HG03045 (cell line): ENCODE data around the gene CAMK1.
A peak's percentile ranks its signal among the peaks of the same experiment; 100 is the strongest.

ENCODE experiments used
- ATAC-seq: cut with Tn5 transposase; IDR thresholded peaks from one replicate; pipeline ENCODE4 v1.9.1; 2021; ENCODE audit warnings: mild to moderate bottlenecking, moderate library complexity; ENCODE audit not compliant: unreplicated experiment

The CAMK1 gene

DNA sequence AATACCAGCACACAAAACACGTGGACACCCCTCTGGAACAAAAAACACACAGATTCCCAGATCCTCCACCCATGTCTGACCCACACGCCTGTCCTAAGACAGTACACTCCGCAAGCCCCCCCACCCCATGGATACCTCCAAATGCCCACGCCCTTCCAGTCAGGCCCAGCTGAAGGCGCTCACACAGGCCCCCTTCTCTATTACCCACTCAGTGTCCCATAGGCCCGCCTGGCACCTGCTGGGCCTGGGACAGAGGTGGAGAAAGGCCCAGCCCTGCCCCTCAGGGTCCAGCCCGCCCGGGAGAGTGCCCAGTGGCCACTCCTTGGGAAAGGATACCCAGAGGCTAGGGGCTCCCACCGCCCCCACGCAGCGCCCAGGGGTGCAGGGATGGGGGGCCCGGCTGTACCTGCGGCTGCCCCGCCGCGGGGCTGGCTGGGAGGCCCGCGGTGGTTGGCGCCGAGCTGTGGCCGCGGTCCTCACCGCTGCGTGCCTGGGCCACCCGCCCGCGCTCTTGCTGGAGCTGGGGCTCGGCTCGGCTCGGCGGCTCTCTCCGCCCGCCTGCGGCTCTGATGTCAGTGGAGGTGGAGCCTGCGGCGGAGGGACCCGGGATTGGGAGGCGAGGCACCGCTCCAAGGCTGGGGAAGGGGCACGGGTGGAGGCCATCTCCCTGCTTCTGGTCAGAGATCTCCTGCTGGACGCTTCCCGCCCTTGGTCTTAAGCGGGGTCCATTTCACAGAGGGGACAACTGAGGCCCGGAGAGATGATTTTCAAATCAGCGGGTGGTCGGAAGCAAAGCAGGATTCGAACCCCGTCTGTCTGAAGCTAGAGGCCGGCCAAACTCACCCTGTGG, at the start of gene CAMK1:
CAMK1 (minus strand) TSS at position 522 of the 850 bp plus-strand sequence. CDS start 2,198 bp downstream, outside the sequence.
- peak; percentile 80 for ATAC-seq

DNA sequence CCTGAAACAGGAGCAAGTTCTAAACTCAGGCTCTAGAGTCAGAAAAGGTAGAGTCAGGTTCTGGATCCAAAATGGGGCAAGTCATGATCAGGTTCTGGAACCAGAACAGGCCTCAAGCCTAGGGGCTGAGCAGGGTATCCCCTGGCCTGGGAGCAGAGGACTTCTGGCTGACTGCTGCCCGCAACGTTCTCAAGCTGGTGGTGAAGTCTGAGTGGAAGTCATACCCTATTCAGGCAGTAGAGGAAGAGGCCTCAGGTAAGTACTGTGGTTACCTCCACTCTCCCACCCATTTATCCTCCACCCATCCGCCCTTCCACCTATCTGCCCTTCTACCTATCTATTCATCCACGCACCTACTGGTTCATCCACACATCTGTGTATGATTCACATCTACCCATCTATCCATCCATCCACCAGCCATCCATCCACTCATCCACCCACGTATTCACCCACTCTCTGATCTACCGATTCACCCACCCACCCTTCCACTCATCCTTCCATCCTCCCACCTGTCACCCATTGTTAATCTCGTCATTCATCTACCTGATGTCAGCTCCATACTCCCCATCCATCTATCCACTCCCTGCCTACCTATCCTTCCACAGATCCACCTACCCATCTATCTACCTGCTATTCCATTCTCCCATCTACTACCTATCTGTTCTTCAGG, 49.1 kb upstream of the CAMK1 start:
- ATAC-seq, result no peak

DNA sequence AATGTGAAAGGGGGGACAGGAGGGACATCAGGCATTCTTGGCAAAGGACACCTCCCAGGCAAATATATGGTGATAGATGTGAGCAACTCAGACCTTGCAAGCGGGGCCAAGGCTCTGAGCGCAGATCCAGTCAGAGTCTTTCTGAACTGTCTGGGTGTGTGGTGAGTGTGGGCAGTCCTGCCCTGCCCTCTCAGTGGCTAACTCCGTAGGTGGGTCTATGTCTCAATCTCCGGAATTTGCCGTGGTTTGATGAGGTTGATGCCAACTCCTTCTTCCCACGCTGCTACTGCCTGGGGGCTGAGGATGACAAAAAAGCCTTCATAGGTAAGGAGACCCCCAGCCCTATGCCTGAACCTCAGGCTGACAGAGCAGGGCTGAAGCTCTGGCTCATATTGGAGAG, 47.7 kb upstream of the CAMK1 start:
- ATAC-seq, result no peak

DNA sequence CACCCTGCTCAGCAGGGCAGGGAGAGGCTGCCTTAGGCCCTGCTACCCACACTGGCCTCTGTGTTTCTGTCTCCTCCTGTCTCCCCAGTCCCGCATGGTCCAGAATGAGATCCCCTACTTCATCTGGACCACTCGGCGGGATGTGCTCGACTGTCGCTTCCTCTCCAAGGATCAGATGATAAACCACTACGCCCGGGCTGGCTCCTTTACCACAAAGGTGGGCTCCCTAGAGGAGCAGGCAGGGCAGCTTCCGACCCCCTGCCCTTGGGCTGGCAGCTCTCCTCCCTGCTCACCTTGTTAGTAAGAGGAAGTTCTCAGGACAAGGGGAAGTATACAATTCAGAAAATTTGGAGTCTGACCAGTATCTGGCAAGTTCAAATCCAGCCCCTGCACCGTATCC, 46.2 kb upstream of the CAMK1 start:
- ATAC-seq, result no peak

DNA sequence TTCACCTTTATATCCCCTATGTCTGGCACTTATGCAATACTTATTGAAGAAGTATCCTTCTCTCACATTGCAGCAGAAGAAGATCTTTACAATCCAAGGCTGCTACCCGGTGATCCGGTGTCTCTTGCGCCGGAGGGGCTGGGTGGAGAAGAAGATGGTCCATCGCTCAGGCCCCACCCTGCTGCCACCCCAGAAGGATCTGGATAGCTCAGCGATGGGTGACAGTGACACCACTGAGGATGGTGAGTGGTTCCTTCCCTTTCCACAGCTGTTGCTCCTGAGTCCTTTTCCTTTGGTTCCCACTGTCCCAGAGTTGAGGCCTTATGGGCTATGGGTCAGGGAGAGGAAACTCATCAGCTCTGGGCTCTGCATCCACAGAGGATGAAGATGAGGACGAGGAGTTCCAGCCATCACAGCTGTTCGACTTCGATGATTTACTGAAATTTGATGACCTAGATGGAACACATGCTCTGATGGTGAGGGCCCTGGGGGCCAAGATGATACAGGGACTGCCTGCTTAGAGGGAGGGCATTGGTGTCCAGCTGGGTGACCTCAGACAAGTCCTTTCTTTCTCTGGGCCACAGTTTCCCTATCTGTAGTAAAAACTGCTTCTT, 43.2 kb upstream of the CAMK1 start:
- ATAC-seq, result no peak

DNA sequence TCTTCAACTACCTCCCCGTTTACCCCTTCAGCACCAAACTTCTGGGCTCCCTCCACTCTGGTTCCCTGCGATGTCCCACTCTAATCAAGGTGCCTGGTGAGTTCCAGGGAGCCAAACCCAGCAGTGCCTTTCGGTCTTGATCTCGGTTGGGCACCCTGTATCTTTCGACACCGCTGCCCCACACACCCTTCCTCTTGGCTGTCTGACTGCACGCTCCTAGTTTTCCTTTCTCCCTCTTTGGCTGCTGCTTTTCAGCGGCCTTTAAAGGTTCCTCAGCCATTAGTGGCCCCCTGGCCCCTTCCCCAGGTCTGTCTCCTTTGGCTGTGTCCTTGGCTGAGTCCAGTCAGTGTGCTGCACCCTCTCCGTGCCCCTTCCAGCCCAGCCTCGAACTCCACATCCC, 41.1 kb upstream of the CAMK1 start:
- ATAC-seq, result no peak

DNA sequence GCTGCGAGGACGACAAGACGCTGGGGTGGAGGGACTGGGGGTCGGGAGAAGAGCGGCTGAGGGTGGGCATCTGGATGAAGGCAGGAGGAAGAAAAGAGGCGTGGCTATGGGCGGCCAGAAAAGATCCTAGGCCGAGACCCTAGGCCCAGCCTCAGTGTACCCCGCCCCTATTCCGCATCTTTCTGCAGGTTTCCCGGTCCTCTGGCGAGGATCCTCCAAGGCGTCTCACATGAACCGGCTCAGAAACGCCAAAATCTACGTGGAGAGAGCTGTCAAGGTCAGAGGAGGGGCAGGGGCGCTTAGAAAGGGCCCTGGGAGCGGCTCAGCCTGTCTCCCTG, 40.7 kb upstream of the CAMK1 start:
- peak; percentile 4 for ATAC-seq

DNA sequence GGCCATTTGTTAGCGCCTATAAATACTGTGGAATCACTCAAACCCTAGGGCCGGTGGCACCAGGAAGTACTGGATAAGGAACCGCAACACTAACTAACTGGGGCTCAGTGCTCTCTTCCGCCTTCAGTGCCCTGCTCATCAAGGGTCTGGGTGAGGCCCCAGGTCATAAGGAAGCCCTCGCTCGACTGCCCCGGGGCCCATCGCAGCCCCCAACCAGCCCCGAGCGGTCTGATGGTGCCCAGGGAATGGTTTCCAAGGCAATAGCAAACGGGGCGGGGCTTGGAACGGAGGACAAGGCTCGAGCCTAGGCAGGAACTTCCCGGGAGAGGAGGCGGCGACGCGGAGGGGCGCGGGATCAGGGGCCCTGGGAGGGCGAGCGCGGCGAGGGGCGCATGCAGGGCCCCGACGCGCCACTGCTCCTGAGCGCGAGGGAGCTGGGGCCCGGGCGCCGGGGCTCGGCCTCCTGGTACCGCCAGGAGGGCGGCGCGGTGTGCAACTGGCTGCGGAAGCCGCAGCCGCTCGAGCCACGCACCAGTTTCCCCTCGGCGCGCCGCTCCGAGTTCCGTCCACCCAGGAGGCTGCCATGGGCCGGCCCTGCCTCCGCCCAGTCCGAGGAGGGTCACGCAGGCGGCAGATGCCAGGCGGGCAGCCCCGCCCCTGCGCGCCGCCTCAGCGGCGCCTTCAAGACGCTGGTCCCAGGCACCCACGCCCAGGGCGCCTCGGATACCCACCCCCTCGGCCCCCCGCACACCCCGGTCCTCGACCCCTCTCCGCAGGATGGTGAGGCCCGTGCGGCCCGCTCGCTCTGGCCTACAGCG, 40.1 kb upstream of the CAMK1 start, which contains the start of gene TTLL3:
TTLL3 (plus strand) TSS at position 648 of the 818 bp plus-strand sequence. CDS start 400 bp downstream, outside the sequence.
- ATAC-seq, result peak; percentile 41

DNA sequence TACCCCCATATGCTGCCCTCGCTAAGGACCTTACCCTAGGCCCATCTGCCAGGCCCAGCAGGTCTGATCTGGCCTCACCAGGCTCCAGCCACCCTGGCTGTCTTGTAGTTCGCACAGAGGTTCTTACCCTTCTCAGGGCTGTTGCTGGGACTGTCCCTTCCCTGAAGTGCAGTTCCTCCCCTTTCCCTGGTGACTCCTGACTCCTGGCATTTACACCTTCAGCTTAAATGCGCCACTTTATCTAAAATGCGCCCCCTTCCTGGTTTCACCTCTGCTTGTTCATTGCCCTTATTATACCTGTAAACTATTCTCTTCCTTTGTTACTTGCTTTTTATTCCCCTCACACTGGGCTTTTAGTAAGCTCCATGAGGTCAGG, 39.5 kb upstream of the CAMK1 start:
- ATAC-seq, result no peak

DNA sequence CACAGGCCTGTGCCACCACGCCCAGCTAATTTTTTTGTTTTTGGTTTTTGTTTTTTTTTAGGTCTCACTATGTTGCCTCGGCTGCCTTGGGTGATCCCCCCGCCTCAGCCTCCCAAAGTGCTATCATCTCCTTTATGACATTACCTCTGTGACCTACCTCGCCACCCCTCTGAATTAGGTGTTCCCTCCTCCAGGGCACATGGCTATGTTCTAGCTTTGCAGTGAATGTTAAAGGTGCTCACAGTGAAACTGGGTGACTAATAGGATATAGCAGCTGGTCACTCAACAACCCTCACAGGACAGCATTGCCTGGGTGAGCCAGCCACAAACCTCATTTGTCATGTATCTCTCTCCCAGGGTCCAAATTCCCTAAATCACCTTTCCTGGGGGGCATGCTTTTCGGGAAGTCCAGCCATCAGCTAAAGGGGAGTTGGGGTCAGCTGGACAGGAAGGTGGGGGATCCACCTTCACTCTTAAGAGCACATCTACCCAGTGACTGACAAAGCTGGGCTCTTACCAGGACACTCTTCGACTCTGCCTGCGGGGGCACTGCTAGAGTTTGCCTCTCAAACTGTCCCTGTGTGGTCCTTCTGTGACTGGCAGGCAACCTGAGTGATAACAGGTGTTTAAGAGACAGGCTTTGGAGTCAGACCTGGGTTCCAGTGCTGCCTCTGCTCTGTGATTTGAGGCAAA, 38.7 kb upstream of the CAMK1 start:
- no peak for ATAC-seq

DNA sequence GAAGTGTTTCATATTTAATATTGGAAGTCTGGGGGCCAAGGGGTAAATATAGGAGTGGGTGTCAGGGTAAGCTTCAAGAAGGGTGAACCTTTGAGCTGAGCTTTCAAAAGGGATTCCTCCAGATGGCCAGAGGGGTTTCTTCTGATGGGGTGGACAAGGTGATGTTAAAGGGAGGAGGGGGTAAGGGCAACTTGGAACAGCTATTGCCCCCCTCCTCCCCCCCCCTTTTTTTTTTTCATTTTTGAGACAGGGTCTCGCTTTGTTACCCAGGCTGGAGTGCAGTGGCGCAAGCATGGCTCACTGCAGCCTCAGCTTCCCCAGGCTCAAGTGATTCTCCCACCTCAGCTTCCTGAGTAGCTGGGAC, 38.2 kb upstream of the CAMK1 start:
- no peak for ATAC-seq

DNA sequence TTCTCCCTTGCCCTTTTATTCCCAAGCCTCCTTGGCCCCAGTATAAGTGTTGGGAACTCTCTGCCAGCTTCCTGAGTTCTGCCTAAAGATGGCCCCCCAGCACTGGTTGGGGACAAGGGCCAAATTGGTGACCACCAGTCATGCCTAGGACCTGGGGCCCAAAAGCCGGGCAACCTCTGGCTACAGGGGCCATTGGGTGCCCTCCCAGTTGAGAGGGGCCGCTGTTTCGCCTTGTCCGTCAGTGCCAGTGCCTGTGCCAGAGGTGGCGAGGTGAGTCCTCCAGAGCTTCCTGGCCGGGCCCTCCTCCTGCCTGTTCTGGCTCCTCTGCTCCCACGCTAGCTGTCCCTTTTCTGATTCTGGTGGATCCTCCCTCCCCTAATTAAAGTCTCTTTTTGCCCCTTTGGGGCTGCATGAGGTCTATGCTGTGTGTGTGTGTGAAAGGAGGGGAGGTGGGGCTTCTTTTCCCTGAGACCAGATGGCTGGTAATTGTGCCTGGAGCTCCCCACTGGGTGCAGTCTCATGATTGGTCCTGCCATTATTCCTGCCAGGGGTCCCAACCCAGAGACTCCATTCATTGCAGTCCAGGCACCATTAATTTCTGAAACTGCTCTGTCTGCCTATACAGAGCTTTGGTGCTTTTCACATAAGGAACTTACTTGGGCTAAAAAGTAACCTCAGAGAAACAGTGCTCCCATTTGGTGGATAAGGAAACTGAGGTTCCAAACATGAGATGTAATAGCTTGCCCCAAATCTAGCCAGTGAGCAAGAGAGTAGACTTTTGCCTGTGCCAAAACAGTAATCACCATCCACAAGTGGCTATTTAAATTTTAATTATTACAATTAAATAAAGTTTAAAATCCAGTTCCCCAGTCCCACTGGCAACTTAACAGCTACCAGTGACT, 37.2 kb upstream of the CAMK1 start:
- ATAC-seq, result no peak

DNA sequence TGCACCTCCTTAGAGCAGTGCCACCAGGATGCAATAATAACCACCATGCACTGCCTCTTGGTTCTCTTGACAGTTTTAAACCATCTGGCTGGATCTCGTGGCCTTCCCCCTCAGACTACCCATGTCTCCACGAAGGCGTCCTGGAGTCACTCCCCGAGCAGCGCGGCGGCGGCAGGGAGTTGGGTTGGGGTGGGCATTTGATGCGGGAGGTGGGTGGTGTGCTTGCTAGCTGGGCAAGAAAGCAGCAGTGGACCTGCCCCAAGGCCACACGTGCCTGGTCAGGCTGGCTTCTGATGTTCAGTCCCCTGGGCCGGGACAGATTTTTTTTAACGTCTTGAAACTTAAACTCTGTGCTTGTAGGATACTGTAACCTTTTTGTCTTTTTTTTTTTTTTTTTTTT, 36.4 kb upstream of the CAMK1 start:
- ATAC-seq, result no peak

DNA sequence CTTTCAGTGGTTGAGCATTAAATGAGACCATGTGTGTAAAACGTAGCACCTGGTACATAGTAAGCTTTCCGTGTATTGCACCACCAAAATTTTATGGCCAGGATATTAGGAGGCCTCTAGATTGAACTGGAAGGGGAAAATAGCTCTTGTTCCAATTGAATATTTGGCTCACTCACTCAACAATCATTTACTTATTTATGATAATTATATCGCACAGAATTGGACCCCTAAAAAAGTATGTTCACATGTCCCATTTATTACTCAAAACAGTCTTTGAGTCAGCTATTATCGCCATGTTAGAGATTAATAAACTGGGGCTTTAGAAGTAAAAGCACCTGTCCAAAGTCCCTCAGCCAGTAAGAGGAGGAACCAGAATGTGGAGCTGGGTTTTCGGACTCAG, 35.2 kb upstream of the CAMK1 start:
- ATAC-seq, result no peak

DNA sequence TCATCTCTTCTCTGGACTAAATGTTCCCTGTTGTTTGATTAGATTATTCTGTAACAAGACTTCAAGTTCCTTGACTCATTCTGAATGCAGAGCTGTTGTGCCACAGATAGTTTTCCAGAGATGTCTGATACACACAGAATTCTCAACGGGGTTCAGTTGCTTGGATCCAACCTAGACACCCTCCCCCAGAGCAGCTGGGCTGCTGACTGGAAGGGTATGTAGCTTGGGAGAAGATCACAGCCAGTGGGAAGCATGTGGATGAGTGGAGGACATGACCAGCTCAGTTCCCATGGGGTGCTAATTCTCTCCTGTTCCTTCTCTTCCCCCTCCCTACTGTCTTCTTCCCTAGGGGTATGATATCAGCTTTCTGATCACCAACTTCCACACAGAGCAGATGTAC, 33.7 kb upstream of the CAMK1 start:
- no peak for ATAC-seq

DNA sequence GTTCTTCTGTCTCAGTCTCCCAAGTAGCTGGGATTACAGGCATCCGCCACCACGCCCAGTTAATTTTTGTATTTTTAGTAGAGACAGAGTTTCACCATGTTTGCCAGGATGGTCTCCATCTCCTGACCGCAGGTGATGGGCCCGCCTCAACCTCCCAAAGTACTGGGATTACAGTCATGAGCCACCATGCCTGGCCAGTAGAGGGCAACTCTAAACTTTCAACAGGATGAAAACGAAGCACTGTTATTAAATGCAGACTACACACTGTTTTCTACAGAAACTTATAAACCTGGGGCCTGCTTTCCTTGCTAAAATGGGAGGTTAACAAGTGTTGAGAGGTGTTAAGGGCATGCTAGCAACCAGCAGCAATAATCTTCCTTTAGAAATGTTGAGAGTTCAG, 30.8 kb upstream of the CAMK1 start:
- ATAC-seq, result no peak

DNA sequence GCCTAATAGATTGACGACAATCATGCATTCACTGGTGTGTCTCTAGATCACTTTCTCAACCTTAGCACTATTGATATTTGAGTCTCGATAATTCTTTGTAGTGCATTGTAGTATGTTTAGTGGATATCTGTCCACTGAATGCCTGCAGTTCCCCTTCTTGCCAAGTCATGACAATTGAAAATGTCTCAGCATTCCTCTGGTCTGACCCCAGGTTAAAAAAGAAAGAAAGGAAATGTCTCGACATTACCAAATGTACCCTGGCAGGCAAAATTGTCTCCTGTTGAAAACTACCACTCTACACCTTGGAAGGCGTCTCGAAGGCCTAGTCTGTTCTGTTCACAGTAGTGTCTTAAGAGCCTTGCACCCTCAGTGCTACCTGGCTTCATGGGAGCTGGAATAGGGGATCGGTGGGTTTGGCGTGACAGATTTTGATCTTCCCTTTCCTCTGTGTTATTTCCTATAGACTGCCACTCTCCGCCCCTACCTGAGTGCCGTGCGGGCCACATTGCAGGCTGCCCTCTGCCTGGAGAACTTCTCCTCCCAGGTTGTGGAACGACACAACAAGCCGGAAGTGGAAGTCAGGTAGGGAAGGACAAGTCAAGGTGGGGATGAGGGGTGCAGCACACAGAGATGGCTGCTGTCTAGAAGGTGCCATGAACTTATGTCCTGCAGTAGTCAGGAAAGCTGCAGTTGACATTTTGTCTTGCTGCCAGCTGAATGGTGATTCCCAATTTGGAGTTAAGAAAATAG, 27.6 kb upstream of the CAMK1 start:
- ATAC-seq, result no peak

DNA sequence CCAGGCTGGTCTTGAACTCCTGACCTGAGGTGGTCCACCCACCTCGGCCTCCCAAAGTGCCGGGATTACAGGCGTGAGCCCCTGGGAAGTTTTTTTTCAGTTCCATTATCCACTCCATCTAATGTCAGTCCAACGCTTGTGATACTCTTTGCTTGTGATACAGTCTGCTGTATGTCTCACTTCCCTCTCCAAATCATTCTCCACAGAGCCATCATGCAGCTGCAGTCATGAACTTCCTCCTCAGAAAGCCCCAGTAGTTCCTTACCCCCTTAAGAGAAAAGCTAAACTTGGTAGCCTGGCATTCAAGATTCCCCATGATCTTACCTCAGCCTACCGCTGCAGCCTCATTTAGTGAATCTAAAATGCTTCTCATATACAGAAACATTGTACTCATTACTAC, 25.5 kb upstream of the CAMK1 start:
- ATAC-seq, result no peak

DNA sequence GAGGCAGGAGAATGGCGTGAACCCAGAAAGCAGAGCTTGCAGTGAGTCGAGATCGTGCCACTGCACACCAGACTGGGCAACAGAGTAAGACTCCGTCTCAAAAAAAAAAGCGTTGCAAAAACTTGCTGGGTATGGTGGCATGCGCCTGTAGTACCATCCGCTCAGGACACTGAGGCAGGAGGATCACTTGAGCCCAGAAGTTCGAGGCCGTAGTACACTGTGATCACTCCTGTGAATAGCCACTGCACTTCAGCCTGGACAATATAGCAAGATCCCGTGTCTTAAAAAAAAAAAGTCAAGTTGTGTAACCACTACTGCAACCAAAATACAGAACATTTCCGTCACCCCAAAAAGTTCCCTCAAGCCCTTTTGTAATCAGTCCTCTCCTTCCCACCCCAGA, 24.7 kb upstream of the CAMK1 start:
- ATAC-seq, result no peak
